ENCODE measurements around the gene RANBP1. TPM values are rescaled to one million over a fixed set of nuclear protein-coding genes. Genes with fewer than 3 reads are reported as not detected.
"Not testable (repeated sequence)": the region's sequence is repeated elsewhere in the genome, so short reads cannot be mapped to it uniquely, and the experiment has no call there.

Gene RANBP1
- polyA plus RNA-seq, 6 donors from 2014 or later = 73.1 to 107 (median 91.0) TPM

DNA sequence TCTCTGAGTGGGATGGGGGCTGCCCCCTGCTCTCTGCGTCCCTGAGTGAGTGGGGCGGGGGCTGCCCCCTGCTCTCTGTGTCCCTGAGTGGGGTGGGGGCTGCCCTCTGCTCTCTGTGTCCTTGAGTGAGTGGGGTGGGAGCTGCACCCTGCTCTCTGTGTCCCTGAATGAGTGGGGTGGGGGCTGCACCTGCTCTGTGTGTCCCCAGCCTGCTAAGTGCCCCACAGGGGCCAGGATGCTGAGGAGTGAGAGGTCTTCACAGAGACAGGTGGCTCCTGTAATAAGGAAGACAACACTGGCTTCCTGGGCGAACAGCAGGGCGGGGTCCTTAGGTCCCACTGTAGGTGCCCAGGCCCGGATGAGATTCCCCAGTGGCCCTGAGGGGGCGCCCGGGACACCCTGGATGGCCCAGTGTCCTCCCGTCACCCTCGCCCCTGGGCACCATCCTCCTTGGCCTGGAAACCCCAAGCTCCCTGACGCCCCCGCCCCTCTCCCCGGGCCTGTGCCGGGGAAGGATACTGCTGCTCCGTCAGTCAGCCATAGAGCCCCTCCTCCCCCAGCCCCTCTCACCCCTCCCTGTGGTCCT, 38.8 kb downstream of the RANBP1 start:
- peaks cover 5 to 31% (median 17%) of the 10 kb centered on the region in 3 donors for H3K27me3 Mint-ChIP-seq
- ATAC-seq (ENCODE audit: low read depth in 2 of 2) (no peak), DNase-seq (no peak)
- H3K4me3 Mint-ChIP-seq = no peak overlapping the region
- H3K36me3 Mint-ChIP-seq = no peaks in the 10 kb centered on the region
- peaks cover 1 to 6% (median 4%) of the 10 kb centered on the region in 3 donors for H3K4me1 Mint-ChIP-seq
- no peaks in the 10 kb centered on the region for H3K9me3 Mint-ChIP-seq
- H3K27ac Mint-ChIP-seq = peak overlapping the region in 1 of 6 donors; percentile 71

DNA sequence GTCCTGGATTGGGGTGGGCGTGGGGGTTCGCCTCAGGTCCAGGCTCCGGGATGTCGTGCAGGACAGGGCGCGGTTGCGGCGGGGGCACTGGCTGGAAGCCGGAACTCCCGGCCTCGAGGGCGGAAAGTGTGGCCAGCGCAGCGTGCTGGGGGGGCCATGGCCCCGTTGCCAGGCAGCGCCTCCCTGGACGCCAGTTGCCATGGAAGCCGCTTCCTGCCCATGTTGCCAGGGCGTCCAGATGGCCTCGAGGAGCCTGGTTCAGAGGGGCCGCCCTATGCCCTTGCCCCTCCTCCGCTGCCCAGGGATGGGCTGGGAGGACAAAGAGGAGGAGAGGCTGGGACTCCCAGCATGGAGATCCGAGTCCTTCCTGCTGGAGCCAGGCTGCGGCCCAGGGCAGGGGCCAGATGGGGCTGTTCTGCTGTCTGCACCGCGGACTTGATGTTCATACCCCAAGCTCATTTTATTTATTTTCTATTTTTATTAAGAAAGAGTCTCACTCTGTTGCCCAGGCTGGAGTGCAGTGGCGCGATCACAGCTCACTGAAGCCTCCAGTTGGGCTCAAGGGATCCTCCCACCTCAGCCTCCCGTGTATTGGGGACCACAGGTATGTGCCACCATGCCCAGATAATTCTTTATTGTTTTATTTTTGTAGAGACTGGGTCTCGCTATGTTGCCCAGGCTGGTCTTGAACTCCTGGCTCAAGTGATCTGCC, 39.6 kb downstream of the RANBP1 start:
- Mint-ChIP-seq H3K4me1 (peaks cover 1 to 6% (median 4%) of the 10 kb centered on the region in 3 donors), H3K27me3 (peaks cover 5 to 37% (median 17%) of the 10 kb centered on the region in 3 donors), H3K27ac (no peak overlapping the region), H3K36me3 (no peaks in the 10 kb centered on the region), H3K4me3 (no peak overlapping the region), H3K9me3 (no peaks in the 10 kb centered on the region)
- DNase-seq (no peak), ATAC-seq (ENCODE audit: low read depth in 2 of 2) (no peak)

DNA sequence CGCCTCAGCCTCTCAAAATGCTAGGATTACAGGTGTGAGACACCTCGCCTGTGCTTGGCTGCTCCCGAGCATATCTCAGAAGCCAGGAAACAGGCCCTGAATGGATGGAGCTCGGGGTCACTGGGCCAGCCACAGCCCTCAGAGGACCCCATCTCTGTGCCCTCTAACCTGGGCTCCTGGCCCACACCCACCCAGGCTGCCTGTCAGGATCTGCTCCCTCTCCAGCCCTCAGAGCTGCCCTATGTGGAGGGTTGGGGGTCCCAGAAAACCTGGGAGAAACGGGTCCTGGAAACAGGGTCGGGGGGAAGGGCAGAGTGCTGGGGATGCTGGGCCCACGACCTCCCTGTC, 40.1 kb downstream of the RANBP1 start:
- DNase-seq = no peak
- Mint-ChIP-seq H3K9me3 (no peaks in the 10 kb centered on the region), H3K4me3 (no peak overlapping the region), H3K4me1 (peaks cover 1 to 6% (median 4%) of the 10 kb centered on the region in 3 donors), H3K27me3 (peaks cover 5 to 37% (median 17%) of the 10 kb centered on the region in 3 donors), H3K27ac (no peak overlapping the region), H3K36me3 (no peaks in the 10 kb centered on the region)
- ATAC-seq (ENCODE audit: low read depth in 2 of 2) = no peak

DNA sequence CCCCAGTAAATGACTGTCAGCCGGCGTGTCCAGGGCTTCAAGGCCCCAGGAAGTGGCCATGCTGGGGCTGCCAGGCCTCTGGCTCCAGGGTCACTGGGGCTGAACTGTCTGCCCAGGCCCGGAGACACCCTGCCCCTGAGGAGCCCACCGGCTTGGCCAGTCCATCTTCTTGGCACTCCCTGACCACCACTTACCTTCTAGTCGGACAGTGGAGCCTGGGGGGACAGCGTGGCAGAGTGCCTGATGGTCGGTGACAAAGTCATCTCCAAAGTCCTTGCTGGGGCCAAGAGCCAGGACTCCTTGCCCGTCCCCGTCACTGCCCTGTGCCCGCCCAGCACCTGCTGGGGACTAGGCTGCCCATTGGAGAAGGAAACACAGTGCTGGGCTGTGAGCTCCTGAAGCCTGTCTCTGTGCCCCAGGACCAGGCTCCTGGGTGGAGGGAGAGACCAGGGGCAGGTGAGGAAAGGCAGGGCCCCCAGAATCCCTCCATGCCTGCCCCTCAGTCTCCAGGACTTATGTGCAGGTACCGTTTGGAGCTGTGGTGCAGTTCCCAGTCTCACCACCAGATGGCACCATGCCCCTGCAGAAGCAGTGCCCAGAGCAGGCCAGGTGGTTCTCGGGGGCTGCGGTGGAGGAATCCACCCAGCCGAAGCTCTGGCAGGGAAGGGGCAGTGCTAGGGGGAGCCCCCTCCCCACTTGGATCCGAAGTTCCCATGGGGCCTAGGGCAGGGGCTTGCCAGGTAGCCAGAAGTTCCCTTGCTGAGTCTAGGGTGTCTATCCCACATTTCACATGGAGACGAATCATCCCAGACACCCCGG, 40.9 kb downstream of the RANBP1 start:
- peaks cover 0 to 6% (median 4%) of the 10 kb centered on the region in 3 donors for H3K4me1 Mint-ChIP-seq
- H3K9me3 Mint-ChIP-seq = no peaks in the 10 kb centered on the region
- H3K27ac Mint-ChIP-seq = peak overlapping the region in 1 of 6 donors; percentile 66
- ATAC-seq (ENCODE audit: low read depth in 2 of 2) (peak; percentile 88 to 90), DNase-seq (peak; percentile 79)
- H3K27me3 Mint-ChIP-seq = peaks cover 5 to 37% (median 17%) of the 10 kb centered on the region in 3 donors
- no peaks in the 10 kb centered on the region for H3K36me3 Mint-ChIP-seq
- H3K4me3 Mint-ChIP-seq = no peak overlapping the region

DNA sequence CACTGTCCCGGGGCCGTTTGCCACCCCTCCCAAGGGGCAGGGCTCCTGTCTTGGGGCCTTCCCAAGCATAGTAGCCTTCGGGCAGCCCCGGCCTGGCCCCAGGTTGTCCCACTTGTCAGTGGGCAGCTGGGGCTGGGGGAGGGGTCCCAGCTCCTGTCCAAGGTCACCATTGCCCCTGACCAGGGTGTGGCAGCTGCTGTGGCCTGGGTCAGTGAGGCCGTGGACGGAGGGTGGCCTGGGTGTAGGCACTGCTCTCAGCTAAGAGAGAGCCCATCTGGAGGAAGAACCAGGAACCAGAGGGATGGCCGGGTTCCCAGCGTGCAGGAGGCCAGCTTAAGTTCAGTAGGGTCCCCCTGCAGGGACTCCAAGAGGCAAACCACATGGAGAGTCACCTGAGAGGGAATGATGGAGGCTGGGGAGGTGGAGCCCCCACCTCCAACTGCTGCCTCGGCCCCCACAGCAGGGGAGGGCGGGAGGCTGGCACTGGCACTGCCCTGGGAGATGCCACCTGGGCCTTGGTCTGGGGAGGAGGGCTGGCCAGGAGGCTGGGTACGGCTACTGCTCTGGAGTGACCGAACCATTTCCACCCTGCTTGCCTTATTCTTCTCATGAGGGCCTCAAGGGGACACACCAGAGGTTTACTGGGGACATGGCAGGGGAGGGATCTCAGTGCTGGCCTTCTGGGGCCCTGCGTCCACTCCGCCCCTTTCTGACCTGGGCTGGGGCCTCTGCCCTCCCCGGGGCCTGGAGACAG, 41.7 kb downstream of the RANBP1 start:
- no peaks in the 10 kb centered on the region for H3K9me3 Mint-ChIP-seq
- ATAC-seq (ENCODE audit: low read depth in 2 of 2) = peak in 1 of 2 donors; percentile 9

DNA sequence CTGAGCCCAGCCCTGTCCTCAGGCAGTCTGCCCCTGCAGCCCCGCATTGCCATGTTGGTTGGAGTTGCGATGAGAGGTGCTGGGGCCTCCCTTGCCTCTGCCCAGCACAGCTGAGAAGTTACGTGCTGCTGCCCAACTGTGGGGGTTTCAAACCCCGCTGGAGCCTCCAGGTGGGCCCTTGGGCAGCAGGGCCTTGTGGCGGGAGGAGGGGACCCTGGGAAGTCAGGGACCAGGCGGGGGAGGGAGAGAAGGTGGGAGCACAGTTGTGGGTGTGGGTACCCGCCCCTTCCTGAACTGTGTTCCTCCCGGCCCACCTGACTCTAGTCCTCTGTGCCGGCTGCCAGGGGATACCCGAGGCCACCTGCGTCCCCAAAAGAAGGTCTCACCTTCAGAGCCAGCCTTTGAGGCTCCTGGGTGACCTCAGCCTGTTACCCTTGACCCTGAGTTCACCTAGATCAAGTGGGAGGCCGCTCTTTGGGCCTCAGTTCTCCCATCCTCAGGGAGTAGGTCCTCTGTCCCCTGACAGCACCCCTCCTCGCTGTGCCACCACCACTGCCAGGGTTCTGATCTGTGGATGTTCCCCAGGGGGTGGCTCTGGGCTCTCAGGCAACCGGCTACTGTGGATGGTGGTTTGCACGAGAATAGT, 42.6 kb downstream of the RANBP1 start:
- ATAC-seq (ENCODE audit: low read depth in 2 of 2) = no peak
- H3K4me3 Mint-ChIP-seq = no peak overlapping the region
- no peak for DNase-seq
- H3K9me3 Mint-ChIP-seq = no peaks in the 10 kb centered on the region
- H3K36me3 Mint-ChIP-seq = no peaks in the 10 kb centered on the region
- H3K27me3 Mint-ChIP-seq = peaks cover 5 to 37% (median 17%) of the 10 kb centered on the region in 3 donors
- H3K4me1 Mint-ChIP-seq = peaks cover 0 to 6% (median 4%) of the 10 kb centered on the region in 3 donors
- no peak overlapping the region for H3K27ac Mint-ChIP-seq

More for the DNA sequence above, 41.7 kb downstream of the RANBP1 start:
- DNase-seq = no peak
- Mint-ChIP-seq H3K27ac (no peak overlapping the region), H3K4me3 (no peak overlapping the region), H3K27me3 (peaks cover 5 to 37% (median 17%) of the 10 kb centered on the region in 3 donors), H3K4me1 (peaks cover 0 to 6% (median 4%) of the 10 kb centered on the region in 3 donors), H3K36me3 (no peaks in the 10 kb centered on the region)

DNA sequence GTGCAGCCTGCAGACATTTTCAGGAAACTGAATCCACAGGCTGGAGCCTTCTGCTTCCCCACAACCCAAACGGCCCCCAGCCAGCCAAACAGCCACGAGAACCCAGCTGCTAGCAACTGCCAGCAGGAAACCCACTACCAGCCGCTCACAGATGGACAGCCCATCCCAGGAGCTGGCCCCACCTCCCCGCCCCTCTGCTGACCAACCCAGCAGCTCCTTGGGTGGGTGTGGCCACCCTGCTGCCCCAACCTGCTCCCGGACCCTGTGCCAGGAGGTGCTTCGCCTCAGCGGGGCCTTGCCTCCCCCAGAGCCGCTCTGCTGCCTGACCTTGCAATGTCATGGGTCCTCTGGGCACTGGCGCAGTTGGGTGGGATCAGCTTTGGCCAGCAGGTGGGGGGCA, 43.2 kb downstream of the RANBP1 start:
- H3K27me3 Mint-ChIP-seq = peaks cover 5 to 37% (median 17%) of the 10 kb centered on the region in 3 donors
- no peak overlapping the region for H3K27ac Mint-ChIP-seq
- H3K4me1 Mint-ChIP-seq = peaks cover under 1 to 6% (median 4%) of the 10 kb centered on the region in 3 donors
- H3K4me3 Mint-ChIP-seq = no peak overlapping the region
- peaks cover 0 to 1% (median 0%) of the 10 kb centered on the region in 7 donors for H3K9me3 Mint-ChIP-seq
- no peak for DNase-seq
- no peaks in the 10 kb centered on the region for H3K36me3 Mint-ChIP-seq
- no peak for ATAC-seq (ENCODE audit: low read depth in 2 of 2)

DNA sequence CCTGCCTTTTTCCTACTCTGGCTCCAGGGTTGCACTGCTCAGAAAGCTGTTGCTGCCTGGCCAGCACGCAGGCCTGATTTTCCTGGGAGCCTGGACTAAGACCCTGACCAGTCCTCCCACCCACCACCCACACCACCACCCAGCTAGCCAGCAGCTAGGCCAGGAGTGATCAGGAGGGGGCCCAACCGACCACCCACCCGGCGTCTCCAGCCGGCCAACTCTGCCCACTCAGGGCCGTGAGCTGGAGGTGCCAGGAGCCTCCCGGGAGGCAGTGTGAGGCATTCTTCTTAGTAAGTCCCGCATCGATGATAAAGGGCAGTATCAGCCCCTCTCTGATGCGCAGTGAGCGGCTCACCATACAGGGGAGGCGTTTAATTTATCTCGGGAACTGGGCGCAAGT, 43.6 kb downstream of the RANBP1 start:
- not testable (repeated sequence) for H3K27ac Mint-ChIP-seq; ATAC-seq (ENCODE audit: low read depth in 2 of 2); H3K4me3 Mint-ChIP-seq; DNase-seq; H3K9me3 Mint-ChIP-seq; H3K4me1 Mint-ChIP-seq; H3K36me3 Mint-ChIP-seq
- H3K27me3 Mint-ChIP-seq = peaks cover 5 to 37% (median 17%) of the 10 kb centered on the region in 3 donors

DNA sequence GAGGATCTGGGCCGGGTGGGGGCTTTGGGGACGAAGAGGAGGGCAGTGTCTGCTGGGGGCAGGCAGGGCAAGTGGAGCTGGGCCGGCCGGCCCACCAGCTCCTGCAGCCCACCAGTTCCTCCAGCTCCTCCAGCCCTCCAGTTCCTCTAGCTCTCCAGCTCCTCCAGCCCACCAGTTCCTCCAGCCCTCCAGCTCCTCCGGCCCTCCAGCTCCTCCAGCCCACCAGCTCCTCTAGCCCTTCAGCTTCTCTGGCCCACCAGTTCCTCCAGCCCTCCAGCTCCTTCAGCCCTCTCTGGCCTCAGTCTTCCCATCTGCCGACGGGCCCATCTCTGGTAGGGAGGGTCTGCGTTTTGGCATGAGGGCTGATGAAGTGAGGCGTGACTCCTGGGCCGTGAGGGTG, 44.1 kb downstream of the RANBP1 start:
- ATAC-seq (ENCODE audit: low read depth in 2 of 2) = no peak
- Mint-ChIP-seq H3K36me3 (no peaks in the 10 kb centered on the region), H3K4me3 (no peak overlapping the region), H3K4me1 (peaks cover 4 to 8% (median 6%) of the 10 kb centered on the region in 3 donors), H3K27me3 (peaks cover 5 to 37% (median 17%) of the 10 kb centered on the region in 3 donors), H3K27ac (peak overlapping the region in 1 of 6 donors; percentile 78), H3K9me3 (peaks cover 0 to 6% (median 0%) of the 10 kb centered on the region in 7 donors)
- DNase-seq = no peak

DNA sequence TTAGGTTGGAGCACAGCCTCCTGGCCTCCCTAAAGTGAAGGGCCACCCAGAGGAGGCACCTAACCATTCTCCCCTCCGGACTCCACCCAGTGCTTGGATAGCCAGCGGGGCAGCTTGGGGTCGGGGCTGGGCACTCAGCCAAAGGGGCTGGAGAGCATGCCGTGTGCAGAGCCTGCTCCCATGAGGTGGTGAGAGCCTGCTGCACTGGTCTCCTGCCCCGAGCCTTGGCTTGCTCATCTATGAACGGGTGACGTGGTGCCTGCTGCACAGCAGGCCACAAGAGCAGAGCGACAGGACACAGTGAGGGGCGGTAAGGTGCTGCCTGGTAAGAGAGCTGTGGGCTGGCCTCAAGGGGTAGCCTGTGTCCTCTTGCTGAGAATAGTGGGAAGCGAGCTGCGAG, 49.0 kb downstream of the RANBP1 start:
- H3K4me3 Mint-ChIP-seq = peak overlapping the region in 1 of 8 donors; percentile 61
- H3K27me3 Mint-ChIP-seq = peaks cover 0 to 6% (median 0%) of the 10 kb centered on the region in 3 donors
- no peak for DNase-seq
- no peak overlapping the region for H3K27ac Mint-ChIP-seq
- peaks cover 0 to 4% (median 4%) of the 10 kb centered on the region in 3 donors for H3K4me1 Mint-ChIP-seq
- H3K36me3 Mint-ChIP-seq = no peaks in the 10 kb centered on the region
- peaks cover 0 to 6% (median 0%) of the 10 kb centered on the region in 7 donors for H3K9me3 Mint-ChIP-seq
- no peak for ATAC-seq (ENCODE audit: low read depth in 2 of 2)

DNA sequence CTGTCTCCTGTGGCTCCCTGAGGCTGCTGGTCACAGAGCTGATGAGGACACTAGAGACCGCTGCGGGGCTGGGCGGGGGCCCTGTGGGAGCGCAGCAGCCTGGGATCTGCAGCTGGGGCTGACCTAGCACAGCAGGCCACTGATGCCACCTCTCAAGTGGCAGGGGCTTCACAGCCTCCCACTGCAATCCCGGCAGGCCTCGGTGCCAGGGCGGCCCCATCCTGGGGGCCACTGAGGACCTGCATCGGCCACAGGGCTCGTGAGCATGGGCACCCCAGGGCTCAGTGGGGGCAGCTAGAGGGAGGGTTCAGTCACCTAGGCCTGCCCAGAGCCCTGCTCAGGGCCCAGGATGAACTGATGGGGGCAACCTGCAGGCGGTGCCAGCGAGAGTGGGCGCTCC, 49.5 kb downstream of the RANBP1 start:
- H3K4me3 Mint-ChIP-seq = no peak overlapping the region
- H3K27me3 Mint-ChIP-seq = peaks cover 0 to under 1% (median 0%) of the 10 kb centered on the region in 3 donors
- DNase-seq = no peak
- ATAC-seq (ENCODE audit: low read depth in 2 of 2) = no peak
- H3K27ac Mint-ChIP-seq = no peak overlapping the region
- peaks cover 0 to 4% (median 4%) of the 10 kb centered on the region in 3 donors for H3K4me1 Mint-ChIP-seq
- no peaks in the 10 kb centered on the region for H3K36me3 Mint-ChIP-seq
- H3K9me3 Mint-ChIP-seq = peaks cover 0 to 6% (median 0%) of the 10 kb centered on the region in 7 donors

DNA sequence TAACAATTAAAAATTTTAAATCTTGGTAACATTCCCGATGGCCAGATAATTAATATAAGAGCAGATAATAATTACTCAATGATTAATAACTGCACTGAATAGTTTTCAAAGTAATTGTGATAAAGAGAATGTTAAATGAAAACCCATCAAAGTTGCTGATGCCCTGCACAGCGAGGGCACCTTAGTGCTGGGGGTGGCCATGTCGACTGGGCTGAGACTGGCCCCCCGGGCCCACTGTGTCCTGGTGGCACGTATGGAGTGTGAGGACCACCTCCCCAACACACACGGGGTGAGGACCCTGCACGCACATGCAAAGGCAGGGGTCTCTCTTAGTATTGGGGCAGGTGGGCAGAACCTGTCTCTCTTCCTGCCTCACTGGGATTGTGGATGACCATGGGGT, 50.0 kb downstream of the RANBP1 start:
- DNase-seq (no peak), ATAC-seq (ENCODE audit: low read depth in 2 of 2) (no peak)
- no peaks in the 10 kb centered on the region for H3K36me3 Mint-ChIP-seq
- no peaks in the 10 kb centered on the region for H3K27me3 Mint-ChIP-seq
- H3K27ac Mint-ChIP-seq = no peak overlapping the region
- peaks cover 0 to 6% (median 0%) of the 10 kb centered on the region in 7 donors for H3K9me3 Mint-ChIP-seq
- peaks cover 0 to 4% (median 4%) of the 10 kb centered on the region in 3 donors for H3K4me1 Mint-ChIP-seq
- H3K4me3 Mint-ChIP-seq = no peak overlapping the region
